PC-3 (cell line): Measurements from ENCODE around the gene ETFB. TPM values are rescaled to one million over a fixed set of nuclear protein-coding genes. Genes with fewer than 3 reads are reported as not detected.

ENCODE experiments used
- ATAC-seq: fragments of 200-7000 bp; cut with Tn5 transposase; 2 replicates; pipeline ENCODE4 v1.9.1; 2020; ENCODE audit warnings: mild to moderate bottlenecking, moderate library complexity
- BruUV-seq: library from RNA; stranded (reverse); fragments of 400-500 nt; replicated peaks from 2 replicates; lab custom pipeline; 2021; lab: Mats Ljungman, UMichigan
- CTCF ChIA-PET: fragments of 300-600 bp; sonication (Branson Sonifier 250); formaldehyde crosslinking; loops from one replicate; lab custom pipeline; 2022; ENCODE audit warnings: antibody characterized with exemption; lab: Charles Lee
- POLR2A ChIA-PET: fragments of 300-600 bp; sonication (Branson Sonifier 250); formaldehyde crosslinking; loops from one replicate; lab custom pipeline; 2022; ENCODE audit warnings: antibody characterized with exemption; ENCODE audit not compliant: unreplicated experiment; lab: Charles Lee
- DNase-seq: peaks from one replicate; pipeline ENCODE4 v3.0.0-alpha.2; 2015
- H2AFZ ChIP-seq: fragments of 300-600 bp; sonication (generic); 2 replicates; pipeline ENCODE4 v1.6.0; 2016; ENCODE audit warnings: antibody characterized with exemption, low read length
- H3F3A ChIP-seq: fragments of 300-600 bp; sonication (generic); one replicate; pipeline ENCODE4 v1.6.0; 2017; ENCODE audit warnings: antibody characterized with exemption, low read length, control low read depth, mild to moderate bottlenecking; ENCODE audit not compliant: unreplicated experiment
- H3K27ac ChIP-seq: fragments of 300-600 bp; sonication (generic); 2 replicates; pipeline ENCODE4 v1.5.1; 2016; ENCODE audit warnings: mild to moderate bottlenecking, low read length
- H3K27me3 ChIP-seq: fragments of 300-600 bp; sonication (generic); 2 replicates; pipeline ENCODE4 v1.6.1; 2016; ENCODE audit warnings: low read length, mixed read lengths
- H3K36me3 ChIP-seq: fragments of 300-600 bp; sonication (generic); 2 replicates; pipeline ENCODE4 v1.6.1; 2016; ENCODE audit warnings: low read depth, mixed run types, low read length, mixed read lengths
- H3K4me1 ChIP-seq: fragments of 300-600 bp; sonication (generic); 2 replicates; pipeline ENCODE4 v1.5.1; 2016; ENCODE audit warnings: low read length; ENCODE audit not compliant: insufficient read depth
- H3K4me2 ChIP-seq: fragments of 300-600 bp; sonication (generic); 2 replicates; pipeline ENCODE4 v1.6.0; 2016; ENCODE audit warnings: low read length
- H3K4me3 ChIP-seq: fragments of 300-600 bp; sonication (generic); 2 replicates; pipeline ENCODE4 v1.5.1; 2016; ENCODE audit warnings: mild to moderate bottlenecking, low read length, mixed read lengths
- H3K79me2 ChIP-seq: fragments of 300-600 bp; sonication (generic); 2 replicates; pipeline ENCODE4 v1.6.1; 2017; ENCODE audit warnings: low read length, mixed read lengths
- H3K9ac ChIP-seq: fragments of 300-600 bp; sonication (generic); 2 replicates; pipeline ENCODE4 v1.6.0; 2016; ENCODE audit warnings: mild to moderate bottlenecking, low read length
- H3K9me2 ChIP-seq: fragments of 300-600 bp; sonication (generic); replicated peaks from 2 replicates; pipeline ENCODE4 v1.6.1; 2016; ENCODE audit warnings: mixed run types, low read length, mixed read lengths
- H3K9me3 ChIP-seq: fragments of 300-600 bp; sonication (generic); 2 replicates; pipeline ENCODE4 v1.6.1; 2016; ENCODE audit warnings: low read length, mixed read lengths
- H4K20me1 ChIP-seq: fragments of 300-600 bp; sonication (generic); 2 replicates; pipeline ENCODE4 v1.6.1; 2016; ENCODE audit warnings: low read length, mixed read lengths
- CTCF ChIP-seq: fragments of 300-600 bp; sonication (generic); conservative IDR thresholded peaks from 2 replicates; pipeline ENCODE4 v1.5.1; 2017; ENCODE audit warnings: antibody characterized with exemption, low read depth, mild to moderate bottlenecking, low read length
- EZH2 ChIP-seq: fragments of 300-600 bp; sonication (generic); IDR thresholded peaks from one replicate; pipeline ENCODE4 v1.6.1; 2017; ENCODE audit warnings: antibody characterized with exemption, mild to moderate bottlenecking, low read length; ENCODE audit not compliant: unreplicated experiment
- EZH2phosphoT487 ChIP-seq: fragments of 300-600 bp; sonication (generic); IDR thresholded peaks from 2 replicates; pipeline ENCODE4 v1.6.1; 2018; ENCODE audit warnings: mild to moderate bottlenecking, antibody characterized with exemption, low read length, borderline replicate concordance
- intact Hi-C: fragments of 100-400 bp; cut with micrococcal nuclease; formaldehyde crosslinking; loops from 2 replicates; pipeline ENCODE4 v1.9.0; 2023
- total RNA-seq: library from RNA; depleted of rRNA; stranded (reverse); fragments of >200 nt; gene quantifications from 2 replicates; pipeline ENCODE4 v1.2.3, GENCODE V29; 2014

The ETFB gene
- total RNA-seq, 1 experiment from 2014 or later = 249 TPM

- no peaks in the 10 kb centered on the region for H3K4me1 ChIP-seq
- no peaks in the 10 kb centered on the region for H3F3A ChIP-seq
- no peak for TF ChIP-seq CTCF
- H3K9me2 ChIP-seq = no peaks in the 10 kb centered on the region
- ATAC-seq (no peak), DNase-seq (no peak)
- no peaks in the 10 kb centered on the region for H3K79me2 ChIP-seq
- BruUV-seq = no TSS peak
- CTCF ChIA-PET = no interaction called here
- H3K27ac ChIP-seq = no peak overlapping the region
- POLR2A ChIA-PET = no interaction called here
- peaks cover 38% of the 10 kb centered on the region for H3K27me3 ChIP-seq
- intact Hi-C loops = no loop called here
- H4K20me1 ChIP-seq = no peaks in the 10 kb centered on the region
- no peak overlapping the region for H2AFZ ChIP-seq
- no peak overlapping the region for H3K4me3 ChIP-seq
- no peaks in the 10 kb centered on the region for H3K36me3 ChIP-seq
- H3K4me2 ChIP-seq = no peak overlapping the region
- H3K9ac ChIP-seq = no peak overlapping the region
- H3K9me3 ChIP-seq = no peaks in the 10 kb centered on the region
These were observed 44.4 kb downstream of the ETFB start for GRCh38 chr19:51321799-51322198.

- H3K9me3 ChIP-seq = no peaks in the 10 kb centered on the region
- no peaks in the 10 kb centered on the region for H3F3A ChIP-seq
- no peak overlapping the region for H2AFZ ChIP-seq
- BruUV-seq = no TSS peak
- no peaks in the 10 kb centered on the region for H4K20me1 ChIP-seq
- no peaks in the 10 kb centered on the region for H3K79me2 ChIP-seq
- intact Hi-C loops = no loop called here
- no peaks in the 10 kb centered on the region for H3K36me3 ChIP-seq
- peaks cover 38% of the 10 kb centered on the region for H3K27me3 ChIP-seq
- H3K4me2 ChIP-seq = no peak overlapping the region
- H3K9me2 ChIP-seq = no peaks in the 10 kb centered on the region
- DNase-seq (no peak), ATAC-seq (no peak)
- ChIA-PET CTCF (no interaction called here), POLR2A (no interaction called here)
- no peaks in the 10 kb centered on the region for H3K4me1 ChIP-seq
- no peak for TF ChIP-seq EZH2
- no peak for TF ChIP-seq CTCF
- no peak for TF ChIP-seq EZH2phosphoT487
- no peak overlapping the region for H3K27ac ChIP-seq
- no peak overlapping the region for H3K9ac ChIP-seq
- no peak overlapping the region for H3K4me3 ChIP-seq
These were observed 45.9 kb downstream of the ETFB start for GRCh38 chr19:51320280-51320657.

- ChIA-PET CTCF (no interaction called here), POLR2A (no interaction called here)
- Histone ChIP-seq H3K36me3 (no peaks in the 10 kb centered on the region), H2AFZ (no peak overlapping the region), H3K4me3 (no peak overlapping the region), H3F3A (no peaks in the 10 kb centered on the region), H3K9me3 (no peaks in the 10 kb centered on the region), H4K20me1 (no peaks in the 10 kb centered on the region), H3K27ac (no peak overlapping the region), H3K4me2 (no peak overlapping the region), H3K4me1 (no peaks in the 10 kb centered on the region), H3K9ac (no peak overlapping the region), H3K79me2 (no peaks in the 10 kb centered on the region), H3K9me2 (no peaks in the 10 kb centered on the region), H3K27me3 (peaks cover 38% of the 10 kb centered on the region)
- DNase-seq (no peak), ATAC-seq (no peak)
- intact Hi-C loops = no loop called here
- TF ChIP-seq EZH2 = no peak
- TF ChIP-seq CTCF = no peak
- TF ChIP-seq EZH2phosphoT487 = no peak
- BruUV-seq = no TSS peak
These were observed 46.4 kb downstream of the ETFB start for GRCh38 chr19:51319649-51320279.
